Progenitor cell of endocrine pancreas (in vitro differentiated cells): ENCODE measurements around the gene UBAC2. TPM values are rescaled to one million over a fixed set of nuclear protein-coding genes. Genes with fewer than 3 reads are reported as not detected.

Experiments
- DNase-seq: peaks from one replicate; pipeline ENCODE4 v3.0.0; 2021; ENCODE audit warnings: low spot score; ENCODE audit not compliant: unreplicated experiment
- H3K27ac Mint-ChIP-seq: 2 replicates; pipeline ENCODE4 v1.8.0; 2021; ENCODE audit warnings: mild to moderate bottlenecking, moderate library complexity, mixed read lengths
- H3K27me3 Mint-ChIP-seq: 2 replicates; pipeline ENCODE4 v1.8.0; 2021; ENCODE audit warnings: mixed read lengths
- H3K36me3 Mint-ChIP-seq: 2 replicates; pipeline ENCODE4 v1.8.0; 2022; ENCODE audit warnings: mixed read lengths; ENCODE audit not compliant: insufficient read depth
- H3K4me1 Mint-ChIP-seq: 2 replicates; pipeline ENCODE4 v1.8.0; 2021; ENCODE audit warnings: low read depth, mixed read lengths
- H3K4me3 Mint-ChIP-seq: 2 replicates; pipeline ENCODE4 v1.8.0; 2021; ENCODE audit warnings: low read depth, mild to moderate bottlenecking, moderate library complexity, mixed read lengths
- H3K9me3 Mint-ChIP-seq: 2 replicates; pipeline ENCODE4 v1.8.0; 2021; ENCODE audit warnings: low read depth, mixed read lengths
- CTCF ChIP-seq: fragments of 200-600 bp; sonication (generic); IDR thresholded peaks from one replicate; pipeline ENCODE4 v1.5.0; 2021; ENCODE audit warnings: antibody characterized with exemption, mild to moderate bottlenecking; ENCODE audit not compliant: unreplicated experiment
- long read RNA-seq: library from polyadenylated mRNA; unstranded; transcript quantifications from one replicate; pipeline ENCODE4 v2.0.0, GENCODE V29; 2020
- total RNA-seq: library from RNA; stranded (reverse); gene quantifications from 2 replicates; pipeline ENCODE4 v1.2.1, GENCODE V29; 2021

UBAC2 gene, protein sequence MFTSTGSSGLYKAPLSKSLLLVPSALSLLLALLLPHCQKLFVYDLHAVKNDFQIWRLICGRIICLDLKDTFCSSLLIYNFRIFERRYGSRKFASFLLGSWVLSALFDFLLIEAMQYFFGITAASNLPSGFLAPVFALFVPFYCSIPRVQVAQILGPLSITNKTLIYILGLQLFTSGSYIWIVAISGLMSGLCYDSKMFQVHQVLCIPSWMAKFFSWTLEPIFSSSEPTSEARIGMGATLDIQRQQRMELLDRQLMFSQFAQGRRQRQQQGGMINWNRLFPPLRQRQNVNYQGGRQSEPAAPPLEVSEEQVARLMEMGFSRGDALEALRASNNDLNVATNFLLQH
- total RNA-seq = 60.6 and 61.6 TPM in 2 replicates
- long read RNA-seq, transcript UBAC2-203 (9 exons, 1,375 nt) = major isoform, 519 of 632 reads
- long read RNA-seq, partial matches to known transcripts = 29 of 632 reads
- long read RNA-seq, other reads (novel, unspliced or antisense) = 82 of 632 reads

DNA sequence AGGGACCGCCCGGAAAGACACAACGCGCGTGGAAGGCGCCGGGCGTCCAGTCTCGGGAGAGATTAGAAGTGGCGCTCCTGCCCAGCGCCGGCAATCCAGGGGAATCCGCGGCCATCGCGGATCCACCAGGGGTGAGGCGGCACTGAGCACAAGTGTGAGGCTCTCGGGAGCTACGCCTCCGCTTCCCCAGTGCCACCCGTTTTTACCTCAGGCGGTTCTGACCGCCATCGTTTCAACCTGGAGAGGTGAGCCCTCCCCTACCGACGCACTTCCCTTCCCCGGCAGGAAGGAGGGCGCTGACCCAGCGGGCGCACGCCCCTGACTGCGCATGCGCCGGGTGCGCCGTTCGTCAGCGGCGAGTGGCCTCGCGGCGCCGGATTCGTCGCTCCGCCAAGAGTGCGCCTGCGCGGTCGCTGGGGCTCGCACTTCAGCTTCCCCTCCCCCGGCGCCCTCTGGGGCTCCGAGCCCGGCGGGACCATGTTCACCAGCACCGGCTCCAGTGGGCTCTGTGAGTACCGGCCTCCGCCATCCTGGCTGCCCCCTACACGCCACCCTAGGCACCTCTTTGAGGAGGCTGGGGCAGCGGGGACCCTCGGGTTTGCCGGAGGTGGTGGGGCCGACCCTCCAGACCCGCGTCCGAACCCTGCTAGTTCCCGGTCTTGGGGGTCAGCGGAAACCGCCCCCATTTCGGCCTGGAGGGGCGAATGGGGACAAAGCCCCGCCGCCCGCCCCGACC lies at the start of gene UBAC2:
Gene UBAC2 (plus strand): TSS at position 423 of the 736 bp plus-strand sequence. CDS start 55 bp downstream, at position 478.
- Mint-ChIP-seq H3K27ac (peak within 1 kb of the TSS; percentile 98), H3K9me3 (no peaks in the 10 kb centered on the region), H3K27me3 (no peaks in the 10 kb centered on the region), H3K4me1 (peaks cover 39% of the 10 kb centered on the region), H3K4me3 (peak within 1 kb of the TSS; percentile 92), H3K36me3 (no peaks in the 10 kb centered on the region)
- TF ChIP-seq CTCF = no peak
- peak; percentile 96 for DNase-seq

GRCh38 chr13:99151516-99151915 lies 49.1 kb upstream of the UBAC2 start:
- Mint-ChIP-seq H3K4me1 (no peaks in the 10 kb centered on the region), H3K4me3 (no peak overlapping the region), H3K36me3 (no peaks in the 10 kb centered on the region), H3K9me3 (no peaks in the 10 kb centered on the region), H3K27ac (no peak overlapping the region), H3K27me3 (peaks cover 2% of the 10 kb centered on the region)
- no peak for TF ChIP-seq CTCF
- DNase-seq = no peak

DNA sequence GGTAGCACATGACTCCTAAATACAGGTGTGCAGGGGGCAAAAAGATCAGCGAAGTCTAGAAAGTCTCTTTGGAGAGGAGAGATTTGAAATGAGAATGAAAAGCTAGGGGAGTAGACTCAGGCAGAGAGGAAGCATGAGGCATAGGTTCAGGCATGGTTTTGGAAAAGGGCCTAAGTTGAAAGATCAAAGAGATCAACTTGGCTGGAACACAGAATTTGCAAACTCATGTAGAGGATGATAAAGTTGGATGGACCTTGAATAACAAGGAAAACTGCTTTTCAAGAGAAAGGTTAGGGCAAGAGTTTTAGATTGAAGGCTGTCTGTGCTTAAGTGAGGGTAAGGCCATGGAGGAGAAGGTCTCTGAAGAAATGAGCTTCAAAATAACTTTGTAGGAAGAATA lies 47.4 kb upstream of the UBAC2 start:
- Mint-ChIP-seq H3K9me3 (no peaks in the 10 kb centered on the region), H3K36me3 (no peaks in the 10 kb centered on the region), H3K4me1 (no peaks in the 10 kb centered on the region), H3K27ac (no peak overlapping the region), H3K4me3 (no peak overlapping the region), H3K27me3 (peaks cover 2% of the 10 kb centered on the region)
- TF ChIP-seq CTCF = no peak
- no peak for DNase-seq

DNA sequence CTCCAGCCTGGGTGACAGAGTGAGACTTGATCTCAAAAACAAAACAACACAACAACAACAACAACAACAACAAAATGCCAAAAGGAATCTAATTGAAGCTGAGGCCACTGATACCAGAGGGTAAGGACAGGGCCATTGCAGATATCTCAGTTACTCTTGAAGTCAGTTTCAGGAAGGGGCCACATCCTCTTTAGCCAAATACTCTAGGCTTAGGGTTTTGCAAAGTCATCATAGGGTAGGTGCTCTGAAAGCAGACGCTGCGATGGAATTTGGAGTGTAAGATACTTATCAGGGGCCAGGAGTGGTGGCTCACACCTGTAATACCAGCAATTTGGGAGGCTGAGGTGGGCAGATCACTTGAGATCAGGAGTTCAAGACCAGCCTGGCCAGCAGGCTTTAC lies 46.6 kb upstream of the UBAC2 start:
- Mint-ChIP-seq H3K4me1 (peaks cover 6% of the 10 kb centered on the region), H3K4me3 (no peak overlapping the region), H3K36me3 (no peaks in the 10 kb centered on the region), H3K9me3 (no peaks in the 10 kb centered on the region), H3K27me3 (peaks cover 9% of the 10 kb centered on the region), H3K27ac (no peak overlapping the region)
- no peak for TF ChIP-seq CTCF
- no peak for DNase-seq

DNA sequence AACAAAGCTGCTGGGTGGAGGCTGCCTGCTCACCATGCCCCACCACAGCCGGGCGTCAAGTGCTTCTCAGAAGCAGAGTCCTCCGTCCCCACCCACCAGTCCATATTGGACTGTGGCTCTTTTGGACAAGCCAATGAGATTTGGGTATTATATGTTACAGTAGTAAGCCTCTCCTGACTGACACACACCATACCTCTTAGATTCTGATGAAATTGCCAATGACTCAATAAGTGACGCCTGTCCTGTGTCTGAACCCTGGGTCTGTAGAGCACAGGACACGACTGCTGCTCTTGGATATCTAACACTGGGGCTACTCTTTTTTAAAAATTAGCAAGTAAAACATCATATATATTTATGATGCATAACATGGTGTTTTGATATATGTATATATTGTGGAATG lies 44.8 kb upstream of the UBAC2 start:
- Mint-ChIP-seq H3K9me3 (no peaks in the 10 kb centered on the region), H3K27me3 (peaks cover 22% of the 10 kb centered on the region), H3K27ac (no peak overlapping the region), H3K4me1 (peaks cover 10% of the 10 kb centered on the region), H3K4me3 (no peak overlapping the region), H3K36me3 (no peaks in the 10 kb centered on the region)
- TF ChIP-seq CTCF = no peak
- no peak for DNase-seq
